GM04503 (cell line): ENCODE measurements around the gene PEX11B.
"Not testable (repeated sequence)": the region's sequence is repeated elsewhere in the genome, so short reads cannot be mapped to it uniquely, and the experiment has no call there.

Experiments
- DNase-seq: peaks from one replicate; pipeline ENCODE4 v3.0.0-alpha.2; 2012; ENCODE audit warnings: low read depth

The PEX11B gene

GRCh38 chr1:145952903-145953302, 34.4 kb upstream of the PEX11B start:
- DNase-seq, result no peak

GRCh38 chr1:145951526-145951925, 33.0 kb upstream of the PEX11B start:
- no peak for DNase-seq

DNA sequence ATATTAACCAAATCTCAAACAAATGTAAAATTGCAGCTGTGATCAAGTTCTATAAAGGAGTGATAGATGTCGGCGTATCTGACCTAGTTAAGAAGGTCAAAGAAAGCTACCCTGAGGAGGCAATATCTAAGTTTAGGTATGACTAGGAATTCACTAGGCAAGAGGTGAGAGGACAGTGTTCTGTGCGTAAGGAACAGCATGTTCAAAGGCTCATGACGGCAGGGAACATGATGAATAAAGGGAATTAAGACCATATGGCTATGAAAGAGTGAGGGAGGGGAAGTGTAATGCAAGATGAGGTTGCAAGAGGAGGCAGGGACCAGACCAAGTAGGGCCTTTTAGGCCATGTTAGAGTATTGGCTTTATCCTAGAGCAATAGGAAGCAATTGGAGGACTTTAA, 30.7 kb upstream of the PEX11B start:
- no peak for DNase-seq

GRCh38 chr1:145947551-145947950, 29.0 kb upstream of the PEX11B start:
- DNase-seq, result no peak

DNA sequence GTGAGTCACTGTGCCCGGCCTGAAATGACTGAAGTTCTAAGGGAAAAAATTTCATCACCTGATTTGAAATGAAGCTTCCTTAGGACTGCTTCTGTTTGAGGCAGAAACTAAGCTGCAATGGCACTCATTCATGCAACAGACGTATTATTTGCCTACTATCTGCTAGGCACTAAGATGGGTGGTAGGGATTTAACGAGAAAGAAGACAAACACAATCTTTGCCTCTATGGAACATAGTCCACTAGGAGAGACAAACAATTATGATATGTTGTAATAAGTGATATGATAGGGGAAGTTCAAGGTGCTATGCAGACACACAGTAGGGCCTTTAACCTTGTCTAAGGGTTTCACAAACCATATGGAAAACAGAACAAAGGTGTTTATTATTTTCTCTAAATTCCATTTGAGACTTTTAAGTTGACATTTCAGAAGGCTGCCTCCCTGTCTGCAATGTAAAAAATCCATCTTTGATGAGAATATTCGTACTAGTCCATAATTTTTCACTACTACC, 28.0 kb upstream of the PEX11B start:
- no peak for DNase-seq

DNA sequence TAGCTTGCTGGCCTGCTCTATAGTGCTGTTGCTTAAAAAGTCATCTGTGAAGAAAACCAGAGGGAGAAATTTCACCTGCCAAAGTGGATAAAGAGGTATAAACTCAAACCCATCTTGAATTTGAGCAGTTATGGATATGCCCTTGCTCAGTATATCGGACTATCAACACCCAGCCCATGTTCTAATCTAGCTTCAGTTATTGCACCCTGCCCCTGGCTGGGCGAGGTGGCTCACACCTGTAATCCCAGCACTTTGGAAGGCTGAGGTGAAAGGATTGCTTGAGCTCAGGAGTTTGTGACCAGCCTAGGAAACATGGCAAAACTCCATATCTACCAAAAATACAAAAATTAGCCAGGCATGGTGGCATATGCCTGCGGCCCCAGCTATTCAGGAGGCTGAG, 26.0 kb upstream of the PEX11B start:
- DNase-seq, result no peak

GRCh38 chr1:145942871-145943270, 24.4 kb upstream of the PEX11B start:
- DNase-seq, result no peak

GRCh38 chr1:145942405-145942804, 23.9 kb upstream of the PEX11B start:
- no peak for DNase-seq

DNA sequence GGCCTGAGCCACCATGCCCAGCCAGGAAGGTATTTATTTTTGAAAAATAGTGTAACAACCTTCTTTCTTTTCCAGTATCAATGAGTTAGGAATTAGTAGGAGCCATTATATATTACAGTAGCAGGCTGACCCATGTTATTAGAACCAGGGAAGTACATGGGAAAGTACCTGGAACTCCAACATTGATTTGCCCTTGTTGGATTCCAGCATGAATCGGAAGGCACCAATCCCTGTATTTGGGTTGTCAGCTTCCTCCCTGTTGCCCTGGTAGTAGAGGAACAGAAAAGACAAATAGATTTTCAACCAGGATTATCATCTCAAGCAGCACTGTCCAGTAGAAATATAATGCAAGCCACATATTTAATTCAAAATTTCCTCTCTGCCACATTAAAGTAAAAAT, 18.9 kb upstream of the PEX11B start:
- DNase-seq, result no peak

GRCh38 chr1:145936247-145936646, 17.7 kb upstream of the PEX11B start:
- no peak for DNase-seq

DNA sequence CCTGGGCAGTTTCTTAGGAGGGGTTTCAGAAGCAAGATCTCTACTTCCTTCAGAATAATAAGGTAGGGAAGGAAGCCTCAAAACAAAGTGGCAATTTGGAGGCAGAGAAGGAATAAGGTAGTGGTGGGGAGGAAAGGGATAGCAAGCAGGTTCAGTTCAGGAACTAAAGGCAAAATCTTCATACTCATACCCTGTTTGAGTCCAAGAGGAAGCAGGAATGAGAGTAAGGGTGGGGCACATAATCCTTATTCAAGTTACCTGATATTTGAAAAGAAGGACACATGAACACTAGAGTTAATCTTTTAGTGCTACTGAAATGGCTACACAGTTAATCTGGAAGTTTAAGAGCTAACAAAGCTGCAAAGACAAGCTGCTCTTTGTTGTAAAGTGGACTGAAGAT, 17.2 kb upstream of the PEX11B start:
- no peak for DNase-seq

- not testable (repeated sequence) for DNase-seq
Measured at GRCh38 chr1:145932522-145933009, 14.0 kb upstream of the PEX11B start.

- no peak for DNase-seq
Measured at GRCh38 chr1:145927916-145928643, 9.6 kb upstream of the PEX11B start.

DNA sequence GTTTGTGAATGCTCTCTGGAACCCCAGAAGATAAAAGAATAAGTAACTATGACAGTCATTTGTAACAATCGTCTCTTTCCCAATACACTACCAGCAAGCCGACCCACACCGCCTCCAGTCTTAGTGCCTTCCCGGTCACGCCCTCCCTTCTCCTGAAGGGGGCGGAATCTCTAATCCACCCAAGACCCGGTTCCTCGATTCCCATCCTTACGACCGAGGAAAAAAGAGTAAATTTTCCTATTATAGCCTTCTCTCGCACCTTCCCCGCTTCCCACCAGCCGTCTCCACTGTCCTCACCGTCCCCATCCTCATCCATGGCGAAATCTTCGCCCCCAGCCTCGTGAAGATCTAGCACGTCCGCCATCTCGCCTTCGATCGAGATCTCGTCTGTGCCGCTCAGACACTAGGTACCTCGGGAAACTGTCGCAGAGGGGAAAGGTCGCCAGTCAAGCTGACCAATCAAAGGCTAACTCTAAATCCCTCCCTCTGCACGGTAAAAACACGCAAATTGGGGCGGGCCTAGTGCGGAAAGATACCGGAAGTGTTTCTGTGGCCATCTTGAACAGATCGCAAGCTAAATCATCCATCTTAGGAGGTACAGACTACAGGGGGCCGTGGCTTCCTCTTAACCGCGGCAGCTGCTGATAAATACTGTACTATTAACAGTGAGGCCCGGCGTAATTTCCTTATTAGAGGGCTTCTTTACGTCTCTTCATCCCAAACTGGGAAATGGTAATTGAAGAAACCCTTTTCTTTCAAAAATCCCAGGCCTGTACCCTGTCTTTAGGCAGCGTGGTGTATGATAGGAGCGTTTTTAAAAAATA, 8.8 kb upstream of the PEX11B start, which contains the start of gene RBM8A:
Gene RBM8A, minus strand, starts transcription at position 422 of the 824 bp plus-strand sequence. Its CDS starts 58 bp downstream, at position 364.
- DNase-seq, result peak; percentile 95

DNA sequence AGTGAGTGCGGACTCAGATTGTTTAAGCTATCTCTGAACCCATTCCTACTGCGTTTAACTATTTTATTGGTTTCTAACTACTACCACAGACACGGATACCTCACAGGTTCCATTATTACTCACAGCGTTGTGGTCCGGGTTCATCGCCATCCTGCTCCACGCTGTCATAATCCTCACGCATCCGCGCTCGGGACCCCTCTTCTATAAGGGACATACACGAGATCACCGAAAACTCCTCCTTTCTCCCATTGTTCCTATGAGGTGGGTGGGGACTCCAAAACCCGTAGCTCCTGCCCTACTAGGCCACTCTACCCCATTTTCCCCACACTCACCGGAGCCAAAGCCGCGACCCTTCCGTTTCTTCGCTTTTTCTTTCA, 8.2 kb upstream of the PEX11B start:
- no peak for DNase-seq

DNA sequence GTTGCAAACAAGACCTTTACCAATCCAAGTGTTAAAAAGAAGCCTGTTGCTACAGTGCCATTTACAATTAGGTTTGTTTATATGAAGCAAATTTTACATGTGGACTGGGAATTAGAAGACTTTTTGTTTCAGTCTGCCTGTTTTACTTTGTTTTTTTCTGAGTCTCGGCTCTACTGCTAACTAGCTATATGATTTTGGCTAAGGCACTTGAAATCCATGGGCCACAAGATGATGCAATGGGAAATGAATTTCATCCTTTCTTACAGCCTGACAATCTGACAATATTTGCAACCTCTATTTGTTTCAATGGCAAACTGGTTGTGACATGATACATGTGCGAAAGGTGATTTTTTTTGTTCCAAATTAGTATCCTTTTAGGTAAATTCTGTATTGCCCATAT, 3.7 kb upstream of the PEX11B start:
- DNase-seq, result no peak

GRCh38 chr1:145920297-145920696, 1.8 kb upstream of the PEX11B start:
- not testable (repeated sequence) for DNase-seq

- DNase-seq, result no peak
Measured at GRCh38 chr1:145918992-145919939, 749 bp upstream of the PEX11B start.

DNA sequence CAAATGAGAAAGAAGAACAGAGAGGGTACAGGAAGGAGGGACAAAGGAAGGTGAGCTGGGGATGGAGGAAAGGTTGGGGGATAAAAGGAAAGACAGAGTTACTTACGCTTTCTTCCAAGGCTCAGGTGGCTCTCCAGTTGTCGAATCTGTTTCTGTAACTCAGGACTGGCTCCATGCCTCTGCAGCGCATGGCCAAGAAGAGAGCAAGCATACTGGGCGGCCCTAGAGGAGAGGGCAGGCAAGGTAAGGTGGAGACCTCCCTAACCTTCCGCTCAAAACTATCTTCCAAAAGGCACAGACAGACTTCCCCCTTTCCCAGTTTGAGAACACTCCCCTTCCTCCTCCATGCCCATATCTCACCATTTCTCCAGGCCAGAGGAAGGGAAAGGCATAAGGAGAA, 922 bp downstream of the PEX11B start:
- no peak for DNase-seq

GRCh38 chr1:145916745-145917144, 1.8 kb downstream of the PEX11B start:
- no peak for DNase-seq

DNA sequence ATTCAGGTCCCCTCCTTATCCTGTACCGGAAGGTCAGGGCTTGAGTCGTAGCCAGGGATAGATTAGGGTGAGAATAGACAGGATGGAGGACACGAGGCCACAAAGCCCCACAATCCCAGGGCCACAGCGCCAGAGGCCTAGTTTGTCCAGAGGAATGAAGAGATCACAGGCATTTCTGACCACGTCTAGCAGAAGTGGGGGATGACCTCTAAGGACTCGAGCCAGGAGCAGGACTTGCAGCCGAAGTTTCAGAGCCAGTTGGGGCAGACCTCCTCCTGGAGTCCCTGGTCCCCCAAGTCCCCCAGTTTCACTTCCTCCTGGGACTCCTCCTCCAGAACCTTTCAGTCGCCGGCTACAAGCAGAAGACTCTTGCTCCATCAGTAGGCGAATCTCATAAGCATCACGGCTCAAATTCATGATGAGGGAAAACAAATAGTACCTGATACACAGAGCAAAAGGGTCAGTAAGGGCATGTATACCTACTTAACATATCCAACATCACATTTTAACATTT, 6.3 kb downstream of the PEX11B start:
- DNase-seq, result no peak

- no peak for DNase-seq
Measured at GRCh38 chr1:145908653-145909052, 9.9 kb downstream of the PEX11B start.
